ENCODE measurements around the gene MCC. TPM values are rescaled to one million over a fixed set of nuclear protein-coding genes. Genes with fewer than 3 reads are reported as not detected.

MCC gene
- total RNA-seq, 1 experiment from 2014 or later = 7.1 TPM

DNA sequence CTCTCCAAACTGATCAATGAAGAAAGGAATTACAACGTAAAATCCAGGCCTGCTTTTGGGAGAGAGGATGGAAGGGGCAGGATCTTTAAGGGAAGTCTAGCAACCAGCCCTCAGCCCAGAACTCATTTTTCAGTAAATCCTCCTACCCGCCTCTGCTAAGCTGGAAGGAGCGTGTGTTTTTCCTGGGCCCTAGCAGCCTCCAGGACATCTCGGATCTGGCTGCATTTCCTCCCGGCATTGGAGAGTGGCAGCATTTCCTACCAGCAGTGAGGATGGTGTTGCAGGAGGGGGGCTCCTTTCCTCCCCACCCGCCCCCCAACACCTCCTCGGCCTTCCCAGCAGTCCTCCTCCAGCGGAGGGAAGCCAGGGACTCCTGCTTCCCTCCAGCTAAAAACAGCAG, 457.1 kb downstream of the MCC start:
- no peaks in the 10 kb centered on the region for H3F3A ChIP-seq (ENCODE audit: low read length, unreplicated experiment)
- H3K79me2 ChIP-seq (ENCODE audit: low read length) = no peaks in the 10 kb centered on the region
- TF ChIP-seq EZH2 (IDR thresholded peaks at IDR 0.05; ENCODE audit: low read length, unreplicated experiment) (no peak), EZH2phosphoT487 (IDR thresholded peaks at IDR 0.05; ENCODE audit: borderline replicate concordance, low read length) (no peak)
- TF ChIP-seq, protein P1, sequence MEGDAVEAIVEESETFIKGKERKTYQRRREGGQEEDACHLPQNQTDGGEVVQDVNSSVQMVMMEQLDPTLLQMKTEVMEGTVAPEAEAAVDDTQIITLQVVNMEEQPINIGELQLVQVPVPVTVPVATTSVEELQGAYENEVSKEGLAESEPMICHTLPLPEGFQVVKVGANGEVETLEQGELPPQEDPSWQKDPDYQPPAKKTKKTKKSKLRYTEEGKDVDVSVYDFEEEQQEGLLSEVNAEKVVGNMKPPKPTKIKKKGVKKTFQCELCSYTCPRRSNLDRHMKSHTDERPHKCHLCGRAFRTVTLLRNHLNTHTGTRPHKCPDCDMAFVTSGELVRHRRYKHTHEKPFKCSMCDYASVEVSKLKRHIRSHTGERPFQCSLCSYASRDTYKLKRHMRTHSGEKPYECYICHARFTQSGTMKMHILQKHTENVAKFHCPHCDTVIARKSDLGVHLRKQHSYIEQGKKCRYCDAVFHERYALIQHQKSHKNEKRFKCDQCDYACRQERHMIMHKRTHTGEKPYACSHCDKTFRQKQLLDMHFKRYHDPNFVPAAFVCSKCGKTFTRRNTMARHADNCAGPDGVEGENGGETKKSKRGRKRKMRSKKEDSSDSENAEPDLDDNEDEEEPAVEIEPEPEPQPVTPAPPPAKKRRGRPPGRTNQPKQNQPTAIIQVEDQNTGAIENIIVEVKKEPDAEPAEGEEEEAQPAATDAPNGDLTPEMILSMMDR (conservative IDR thresholded peaks at IDR 0.05; ENCODE audit: low read depth, low read length) = no peak
- no peak overlapping the region for H3K4me3 ChIP-seq (ENCODE audit: low read length)
- ChIA-PET CTCF (no interaction called here), POLR2A (ENCODE audit: unreplicated experiment) (no interaction called here)
- no peak overlapping the region for H3K9ac ChIP-seq (ENCODE audit: low read length)
- no TSS peak for BruUV-seq (replicated peaks)
- no peak overlapping the region for H2AFZ ChIP-seq (ENCODE audit: low read length)
- no peaks in the 10 kb centered on the region for H3K27me3 ChIP-seq (ENCODE audit: low read length)
- no peak for ATAC-seq
- H4K20me1 ChIP-seq (ENCODE audit: low read length) = no peaks in the 10 kb centered on the region
- no peaks in the 10 kb centered on the region for H3K9me3 ChIP-seq (ENCODE audit: low read length)
- no peaks in the 10 kb centered on the region for H3K9me2 ChIP-seq (replicated peaks; ENCODE audit: low read length)
- peaks cover 5% of the 10 kb centered on the region; the same call in 1 of the 2 replicates for H3K36me3 ChIP-seq (ENCODE audit: low read depth, low read length)
- DNase-seq = no peak
- H3K27ac ChIP-seq (ENCODE audit: low read length) = no peak overlapping the region
- H3K4me1 ChIP-seq (ENCODE audit: insufficient read depth, low read length) = no peaks in the 10 kb centered on the region
- intact Hi-C loops (cut with micrococcal nuclease) = no loop called here
- H3K4me2 ChIP-seq (ENCODE audit: low read length) = no peak overlapping the region

DNA sequence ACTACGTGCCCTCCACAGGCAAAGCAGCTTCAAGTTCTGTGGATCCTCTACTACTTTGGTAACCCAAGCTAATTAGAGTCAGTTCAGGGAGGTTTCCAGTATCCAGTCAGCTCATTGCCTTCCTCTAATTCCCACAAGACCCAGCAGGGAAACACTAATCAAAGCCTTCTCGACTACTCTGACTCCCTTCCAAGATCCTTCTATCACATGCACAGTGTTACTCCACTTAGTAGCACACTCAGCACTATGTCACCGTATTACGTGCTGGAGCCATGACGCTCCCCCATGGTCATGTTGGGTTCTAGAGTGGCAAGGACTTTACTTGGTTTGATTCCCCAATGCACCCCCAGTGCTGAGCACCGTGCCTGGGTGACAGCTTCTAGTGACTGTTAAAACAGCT, 458.6 kb downstream of the MCC start:
- Histone ChIP-seq H4K20me1 (ENCODE audit: low read length) (no peaks in the 10 kb centered on the region), H3K27ac (ENCODE audit: low read length) (no peak overlapping the region), H3K4me2 (ENCODE audit: low read length) (no peak overlapping the region), H3K27me3 (ENCODE audit: low read length) (no peaks in the 10 kb centered on the region), H3K4me3 (ENCODE audit: low read length) (no peak overlapping the region), H2AFZ (ENCODE audit: low read length) (no peak overlapping the region), H3K9me3 (ENCODE audit: low read length) (no peaks in the 10 kb centered on the region), H3K36me3 (ENCODE audit: low read depth, low read length) (peaks cover 5% of the 10 kb centered on the region; the same call in 1 of the 2 replicates), H3F3A (ENCODE audit: low read length, unreplicated experiment) (no peaks in the 10 kb centered on the region), H3K9ac (ENCODE audit: low read length) (no peak overlapping the region), H3K79me2 (ENCODE audit: low read length) (no peaks in the 10 kb centered on the region), H3K9me2 (replicated peaks; ENCODE audit: low read length) (no peaks in the 10 kb centered on the region), H3K4me1 (ENCODE audit: insufficient read depth, low read length) (no peaks in the 10 kb centered on the region)
- POLR2A ChIA-PET (ENCODE audit: unreplicated experiment) = no interaction called here
- CTCF ChIA-PET = no interaction called here
- intact Hi-C loops (cut with micrococcal nuclease) = no loop called here
- no peak for DNase-seq
- BruUV-seq (replicated peaks) = no TSS peak
- TF ChIP-seq, protein P1 (conservative IDR thresholded peaks at IDR 0.05; ENCODE audit: low read depth, low read length) = no peak
- TF ChIP-seq EZH2phosphoT487 (IDR thresholded peaks at IDR 0.05; ENCODE audit: borderline replicate concordance, low read length) (no peak), EZH2 (IDR thresholded peaks at IDR 0.05; ENCODE audit: low read length, unreplicated experiment) (no peak)
- ATAC-seq = no peak

DNA sequence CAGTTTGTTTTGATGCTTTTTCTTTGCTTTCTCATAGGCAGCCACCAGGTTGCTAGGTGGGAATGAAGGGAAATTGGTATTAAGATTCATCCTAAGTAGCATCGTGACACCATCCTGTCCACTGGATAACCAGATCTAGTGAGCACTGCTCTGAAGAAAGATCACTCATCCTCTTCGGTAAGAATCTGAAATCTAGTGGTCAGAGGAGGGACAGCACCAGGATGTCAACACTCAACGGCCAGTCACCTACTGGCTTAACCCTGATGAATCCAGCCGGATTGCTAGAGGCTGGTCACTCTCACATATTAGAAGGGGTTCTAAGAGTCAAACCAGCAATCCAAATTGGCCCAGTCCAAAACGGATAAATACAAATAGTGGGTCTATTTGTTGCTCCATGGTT, 460.8 kb downstream of the MCC start:
- ChIA-PET CTCF (no interaction called here), POLR2A (ENCODE audit: unreplicated experiment) (no interaction called here)
- H3K4me1 ChIP-seq (ENCODE audit: insufficient read depth, low read length) = peaks cover 8% of the 10 kb centered on the region
- no peak for DNase-seq
- no peak overlapping the region for H3K27ac ChIP-seq (ENCODE audit: low read length)
- no peaks in the 10 kb centered on the region for H3K27me3 ChIP-seq (ENCODE audit: low read length)
- no TSS peak for BruUV-seq (replicated peaks)
- TF ChIP-seq EZH2phosphoT487 (IDR thresholded peaks at IDR 0.05; ENCODE audit: borderline replicate concordance, low read length) = no peak
- no peak for TF ChIP-seq EZH2 (IDR thresholded peaks at IDR 0.05; ENCODE audit: low read length, unreplicated experiment)
- TF ChIP-seq, protein P1 (conservative IDR thresholded peaks at IDR 0.05; ENCODE audit: low read depth, low read length) = no peak
- no peaks in the 10 kb centered on the region for H3K79me2 ChIP-seq (ENCODE audit: low read length)
- no peak overlapping the region for H3K4me3 ChIP-seq (ENCODE audit: low read length)
- H3K9ac ChIP-seq (ENCODE audit: low read length) = no peak overlapping the region
- no peaks in the 10 kb centered on the region for H3F3A ChIP-seq (ENCODE audit: low read length, unreplicated experiment)
- no peak overlapping the region for H2AFZ ChIP-seq (ENCODE audit: low read length)
- H3K9me2 ChIP-seq (replicated peaks; ENCODE audit: low read length) = no peaks in the 10 kb centered on the region
- no peak overlapping the region for H3K4me2 ChIP-seq (ENCODE audit: low read length)
- no peak for ATAC-seq
- peaks cover 5% of the 10 kb centered on the region; the same call in 1 of the 2 replicates for H3K36me3 ChIP-seq (ENCODE audit: low read depth, low read length)
- H3K9me3 ChIP-seq (ENCODE audit: low read length) = no peaks in the 10 kb centered on the region
- intact Hi-C loops (cut with micrococcal nuclease) = no loop called here
- H4K20me1 ChIP-seq (ENCODE audit: low read length) = no peaks in the 10 kb centered on the region

Data from PC-3 (cell line).